Astrocyte of the hippocampus (primary cell): ENCODE data around the gene SLC9B1.
"Not testable (repeated sequence)": the region's sequence is repeated elsewhere in the genome, so short reads cannot be mapped to it uniquely, and the experiment has no call there.

ENCODE experiments used
- DNase-seq: peaks from one replicate; pipeline ENCODE4 v3.0.0; 2011; ENCODE audit warnings: low read depth, low spot score

SLC9B1 gene

GRCh38 chr4:102878349-102878748, 141.2 kb downstream of the SLC9B1 start:
- DNase-seq: not testable (repeated sequence)

GRCh38 chr4:102877477-102878106, 141.9 kb downstream of the SLC9B1 start:
- not testable (repeated sequence) for DNase-seq

GRCh38 chr4:102871772-102872171, 147.7 kb downstream of the SLC9B1 start:
- DNase-seq: no peak

- no peak for DNase-seq
These were observed 149.8 kb downstream of the SLC9B1 start for GRCh38 chr4:102869569-102870197.

GRCh38 chr4:102868781-102869568, 150.5 kb downstream of the SLC9B1 start, which contains the start of gene CISD2:
Gene CISD2 (plus strand): TSS chr4:102868992. CDS start chr4:102869085, 93 bp downstream.
- DNase-seq: peak; percentile 98

- DNase-seq: no peak
These were observed 151.2 kb downstream of the SLC9B1 start for GRCh38 chr4:102868153-102868780.

GRCh38 chr4:102867278-102868152, 152.0 kb downstream of the SLC9B1 start:
- no peak for DNase-seq

- not testable (repeated sequence) for DNase-seq
These were observed 154.2 kb downstream of the SLC9B1 start for GRCh38 chr4:102865327-102865726.

- no peak for DNase-seq
These were observed 156.8 kb downstream of the SLC9B1 start for GRCh38 chr4:102862747-102863146.

GRCh38 chr4:102862016-102862415, 157.5 kb downstream of the SLC9B1 start:
- no peak for DNase-seq

GRCh38 chr4:102860611-102861324, 158.7 kb downstream of the SLC9B1 start:
- no peak for DNase-seq

- DNase-seq: no peak
These were observed 160.6 kb downstream of the SLC9B1 start for GRCh38 chr4:102858828-102859464.
